Mammary epithelial cell (primary cell): Measurements from ENCODE around the gene RASGRP4.

Source experiments
- EZH2 ChIP-seq: IDR thresholded peaks from 2 replicates; pipeline ENCODE4 v1.6.1; 2012; ENCODE audit warnings: low read length, inconsistent platforms, borderline replicate concordance
- TF ChIP-seq, protein P1 (sequence below), 2 donors: IDR thresholded peaks in 1 of 2; conservative IDR thresholded peaks in 1 of 2; 2 replicates each; pipeline ENCODE4 v1.5.1; 2011 to 2012; ENCODE audit warnings: inconsistent platforms in 2 of 2, low read length in 2 of 2, mild to moderate bottlenecking in 2 of 2, control low read depth in 1 of 2, low read depth in 1 of 2; ENCODE audit not compliant: insufficient read depth in 1 of 2; ENCODE audit errors: extremely low read depth in 1 of 2

DNA sequence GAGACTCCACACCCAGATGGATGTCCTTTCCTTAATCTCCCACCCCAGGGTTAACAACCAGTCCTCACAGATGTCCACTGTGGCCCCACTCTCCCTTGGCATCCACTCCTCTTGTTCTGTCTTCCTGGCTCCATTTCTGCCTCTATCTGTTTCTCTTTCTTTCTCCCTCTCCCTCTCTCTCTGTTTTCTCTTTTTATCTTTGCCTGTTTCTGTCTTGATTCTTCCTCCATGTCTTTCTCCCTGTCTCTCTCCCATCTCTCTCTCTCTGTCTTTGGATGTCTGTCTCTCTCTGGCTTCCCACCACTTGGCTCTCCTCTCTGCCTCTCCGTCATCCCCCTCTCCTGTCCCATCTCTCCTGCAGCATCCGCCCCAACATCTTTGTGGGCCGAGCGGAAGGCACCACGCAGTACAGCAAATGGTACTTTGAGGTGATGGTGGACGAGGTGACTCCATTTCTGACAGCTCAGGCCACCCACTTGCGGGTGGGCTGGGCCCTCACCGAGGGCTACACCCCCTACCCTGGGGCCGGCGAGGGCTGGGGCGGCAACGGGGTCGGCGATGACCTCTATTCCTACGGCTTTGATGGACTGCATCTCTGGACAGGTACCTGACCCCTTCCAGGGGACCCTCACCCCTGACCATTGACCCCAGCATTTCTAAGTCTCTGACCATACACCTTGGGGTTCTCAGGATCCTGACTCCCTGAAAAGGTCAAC, 31.8 kb upstream of the RASGRP4 start:
- TF ChIP-seq, protein P1, sequence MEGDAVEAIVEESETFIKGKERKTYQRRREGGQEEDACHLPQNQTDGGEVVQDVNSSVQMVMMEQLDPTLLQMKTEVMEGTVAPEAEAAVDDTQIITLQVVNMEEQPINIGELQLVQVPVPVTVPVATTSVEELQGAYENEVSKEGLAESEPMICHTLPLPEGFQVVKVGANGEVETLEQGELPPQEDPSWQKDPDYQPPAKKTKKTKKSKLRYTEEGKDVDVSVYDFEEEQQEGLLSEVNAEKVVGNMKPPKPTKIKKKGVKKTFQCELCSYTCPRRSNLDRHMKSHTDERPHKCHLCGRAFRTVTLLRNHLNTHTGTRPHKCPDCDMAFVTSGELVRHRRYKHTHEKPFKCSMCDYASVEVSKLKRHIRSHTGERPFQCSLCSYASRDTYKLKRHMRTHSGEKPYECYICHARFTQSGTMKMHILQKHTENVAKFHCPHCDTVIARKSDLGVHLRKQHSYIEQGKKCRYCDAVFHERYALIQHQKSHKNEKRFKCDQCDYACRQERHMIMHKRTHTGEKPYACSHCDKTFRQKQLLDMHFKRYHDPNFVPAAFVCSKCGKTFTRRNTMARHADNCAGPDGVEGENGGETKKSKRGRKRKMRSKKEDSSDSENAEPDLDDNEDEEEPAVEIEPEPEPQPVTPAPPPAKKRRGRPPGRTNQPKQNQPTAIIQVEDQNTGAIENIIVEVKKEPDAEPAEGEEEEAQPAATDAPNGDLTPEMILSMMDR (conservative IDR thresholded peaks at IDR 0.05 in 1 of 2, IDR thresholded peaks at IDR 0.05 in 1 of 2; ENCODE audit: extremely low read depth in 1 of 2, insufficient read depth in 1 of 2, low read depth in 1 of 2, low read length in 2 of 2) = no peak
- no peak for TF ChIP-seq EZH2
